Activated CD4-positive, alpha-beta T cell treated with anti-CD3 and anti-CD28 coated beads, Interleukin-2, Interleukin-4, amounts not matched to agents 100 ng/mL and 50 ng/mL, durations not matched to agents 16 hours and 8 hours (primary cell): ENCODE measurements around the gene OPN1MW3.
"Not testable (repeated sequence)": the region's sequence is repeated elsewhere in the genome, so short reads cannot be mapped to it uniquely, and the experiment has no call there.

Source experiments
- DNase-seq: peaks from one replicate; pipeline ENCODE4 v3.0.0-alpha.2; 2020; ENCODE audit warnings: low spot score

Gene OPN1MW3

DNA sequence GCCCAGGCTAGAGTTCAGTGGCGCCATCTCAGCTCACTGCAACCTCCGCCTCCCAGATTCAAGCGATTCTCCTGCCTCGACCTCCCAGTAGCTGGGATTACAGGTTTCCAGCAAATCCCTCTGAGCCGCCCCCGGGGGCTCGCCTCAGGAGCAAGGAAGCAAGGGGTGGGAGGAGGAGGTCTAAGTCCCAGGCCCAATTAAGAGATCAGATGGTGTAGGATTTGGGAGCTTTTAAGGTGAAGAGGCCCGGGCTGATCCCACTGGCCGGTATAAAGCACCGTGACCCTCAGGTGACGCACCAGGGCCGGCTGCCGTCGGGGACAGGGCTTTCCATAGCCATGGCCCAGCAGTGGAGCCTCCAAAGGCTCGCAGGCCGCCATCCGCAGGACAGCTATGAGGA is at the start of gene OPN1MW3:
TSS of gene OPN1MW3 (plus strand) at position 301 of the 400 bp plus-strand sequence. CDS start at position 339, 38 bp downstream.
- not testable (repeated sequence) for DNase-seq

DNA sequence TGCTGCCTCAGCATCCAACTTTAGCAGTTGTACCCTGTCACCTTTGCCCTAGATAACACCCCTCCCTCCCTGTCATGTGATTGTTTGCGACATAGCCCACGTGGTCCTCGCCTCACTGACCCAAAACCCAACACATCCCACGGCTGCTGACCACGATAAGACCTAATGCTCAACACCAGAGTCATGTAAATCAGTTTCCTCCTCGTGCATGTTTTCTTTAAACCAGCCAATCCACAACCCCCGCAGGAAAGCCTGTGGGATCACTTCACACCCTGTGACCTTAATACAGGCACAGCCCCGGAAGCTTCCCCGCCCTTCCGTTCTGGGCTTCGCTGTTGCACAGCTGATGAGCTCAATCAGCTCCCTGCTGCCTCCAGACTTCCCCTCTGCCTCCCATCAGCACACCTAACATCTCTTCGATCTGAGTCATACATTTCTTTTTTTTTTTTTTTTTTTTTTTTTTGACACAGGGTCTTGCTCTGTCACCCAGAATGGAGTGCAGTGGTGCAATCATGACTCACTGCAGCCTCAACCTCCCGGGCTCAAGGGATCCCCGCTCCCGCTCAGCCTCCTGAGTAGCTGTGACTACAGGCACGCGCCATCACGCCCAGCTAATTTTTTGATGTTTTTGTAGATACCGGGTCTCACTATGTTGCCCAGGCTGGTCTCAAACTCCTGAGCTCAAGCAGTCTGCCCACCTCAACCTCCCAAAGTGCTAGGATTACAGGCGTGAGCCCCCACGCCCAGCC is 47.5 kb upstream of the OPN1MW3 start:
- DNase-seq = not testable (repeated sequence)

DNA sequence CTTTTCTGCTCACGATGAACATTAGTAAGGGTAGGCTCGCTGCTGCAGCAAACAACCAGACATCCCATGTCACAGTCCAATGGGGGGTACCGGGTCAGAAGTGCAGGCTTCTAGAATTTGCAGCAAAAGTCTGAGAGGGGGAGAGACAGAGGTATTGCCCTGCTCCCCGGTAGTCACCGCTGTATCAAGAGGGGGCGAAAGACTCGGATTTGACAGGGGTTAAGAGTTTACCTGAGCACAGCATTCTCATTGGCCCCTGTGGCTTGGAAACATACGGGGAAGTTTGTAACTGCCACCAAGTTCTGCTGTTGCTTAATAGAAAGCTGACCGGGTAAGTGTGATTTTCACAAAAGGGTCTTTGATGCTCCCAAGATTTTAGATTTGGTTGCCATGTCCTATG is 46.3 kb upstream of the OPN1MW3 start:
- not testable (repeated sequence) for DNase-seq

DNA sequence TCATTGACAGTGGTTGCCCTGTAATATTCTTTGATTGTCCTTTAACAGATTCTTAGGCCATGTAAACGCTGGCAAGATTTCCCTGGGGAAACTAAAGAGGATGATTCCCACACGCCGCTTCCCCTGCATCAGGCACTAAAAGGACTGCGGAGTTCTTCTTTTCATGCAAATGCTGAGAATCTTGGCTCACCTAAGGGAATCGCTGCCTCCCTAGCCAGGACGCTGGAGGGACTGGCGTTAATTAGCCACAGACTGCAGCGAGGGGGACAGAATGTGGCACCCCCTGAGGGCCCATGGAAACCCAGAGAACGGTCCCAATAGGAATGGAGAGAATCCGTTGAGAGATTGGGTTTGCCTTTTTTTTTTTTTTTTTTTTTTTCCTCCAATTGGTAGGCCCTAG is 45.9 kb upstream of the OPN1MW3 start:
- not testable (repeated sequence) for DNase-seq

DNA sequence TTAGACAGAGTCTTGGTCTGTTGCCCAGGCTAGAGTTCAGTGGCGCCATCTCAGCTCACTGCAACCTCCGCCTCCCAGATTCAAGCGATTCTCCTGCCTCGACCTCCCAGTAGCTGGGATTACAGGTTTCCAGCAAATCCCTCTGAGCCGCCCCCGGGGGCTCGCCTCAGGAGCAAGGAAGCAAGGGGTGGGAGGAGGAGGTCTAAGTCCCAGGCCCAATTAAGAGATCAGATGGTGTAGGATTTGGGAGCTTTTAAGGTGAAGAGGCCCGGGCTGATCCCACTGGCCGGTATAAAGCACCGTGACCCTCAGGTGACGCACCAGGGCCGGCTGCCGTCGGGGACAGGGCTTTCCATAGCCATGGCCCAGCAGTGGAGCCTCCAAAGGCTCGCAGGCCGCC is 37.9 kb upstream of the OPN1MW3 start, which contains the start of gene OPN1MW2:
TSS of gene OPN1MW2 (plus strand) at position 301 of the 400 bp plus-strand sequence. CDS start at position 361, 60 bp downstream.
- not testable (repeated sequence) for DNase-seq

DNA sequence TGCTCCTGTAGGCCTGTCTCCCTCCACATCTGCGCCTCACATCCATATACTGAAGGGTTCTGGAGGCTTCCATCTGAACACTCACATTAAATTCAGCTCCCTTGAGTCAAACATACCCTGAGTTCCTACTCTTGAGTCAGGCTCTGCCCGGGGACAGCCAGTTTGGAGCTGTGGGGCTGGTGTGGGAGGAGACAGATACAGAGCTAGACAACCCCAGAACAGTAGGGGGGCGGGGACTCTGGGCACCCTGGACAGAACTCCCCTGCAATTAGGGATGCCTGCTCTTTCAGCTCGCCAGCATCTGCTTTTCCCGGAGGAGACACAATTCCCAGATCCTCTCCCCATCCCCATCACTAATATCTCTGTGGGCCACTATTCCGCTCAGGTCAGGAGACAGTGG is 32.1 kb upstream of the OPN1MW3 start:
- DNase-seq = not testable (repeated sequence)

DNA sequence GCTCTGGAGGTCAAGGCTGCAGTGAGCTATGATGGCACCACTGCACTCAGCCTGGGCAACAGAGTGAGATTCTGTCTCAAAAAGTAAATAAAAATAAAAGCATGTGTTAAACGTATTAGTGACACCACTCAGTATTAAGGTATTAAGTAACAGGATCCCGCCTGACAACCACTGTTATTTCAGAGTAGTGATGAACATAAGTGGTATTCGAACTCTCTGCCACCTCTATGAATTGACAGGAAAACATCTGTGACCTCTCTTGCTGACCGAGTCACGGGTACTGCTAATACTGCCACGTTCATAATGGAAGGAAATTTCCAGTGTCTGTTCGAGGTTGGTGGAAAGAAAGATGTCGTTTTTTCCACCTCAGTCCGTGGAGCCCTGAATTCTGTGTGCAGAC is 30.7 kb upstream of the OPN1MW3 start:
- DNase-seq = not testable (repeated sequence)

DNA sequence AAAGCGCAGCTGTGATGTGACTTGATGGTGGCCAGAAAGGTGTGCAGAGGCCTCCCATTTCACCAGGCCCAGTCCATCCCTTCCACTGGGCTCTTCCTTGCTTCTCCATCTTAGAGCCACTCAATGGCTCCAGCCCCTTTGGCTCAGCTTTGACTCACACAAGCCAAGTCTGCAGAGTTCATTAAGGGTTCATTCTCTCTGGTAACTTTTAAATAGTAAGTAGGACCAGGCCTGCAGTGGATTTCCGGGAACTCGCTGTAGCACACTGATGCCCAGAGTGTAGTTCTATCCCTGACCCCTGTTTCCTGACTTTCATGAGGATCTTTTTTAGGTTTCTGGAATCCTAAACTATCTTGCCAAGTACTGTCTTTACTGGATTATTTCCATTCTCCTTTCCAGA is 25.9 kb upstream of the OPN1MW3 start:
- DNase-seq = not testable (repeated sequence)

DNA sequence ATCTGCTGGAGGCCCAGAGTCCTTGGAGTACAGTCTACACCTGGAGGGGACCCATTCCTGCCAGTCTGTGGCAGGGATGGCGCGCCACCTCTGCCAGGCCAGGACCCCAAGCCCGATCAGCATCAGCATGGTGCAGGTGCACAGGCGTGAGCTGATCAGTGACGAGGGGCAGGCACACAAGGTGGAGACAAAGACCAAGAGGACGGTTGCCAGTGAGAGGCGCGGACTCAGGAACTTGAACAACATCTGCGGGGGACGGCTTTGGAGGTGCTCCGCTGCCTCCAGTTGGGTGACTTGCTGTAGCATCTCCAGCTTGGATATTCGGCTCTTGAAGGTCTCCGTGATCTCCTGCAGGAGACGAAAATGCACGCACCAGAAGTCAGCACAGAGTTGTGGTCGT is 23.8 kb upstream of the OPN1MW3 start:
- not testable (repeated sequence) for DNase-seq

DNA sequence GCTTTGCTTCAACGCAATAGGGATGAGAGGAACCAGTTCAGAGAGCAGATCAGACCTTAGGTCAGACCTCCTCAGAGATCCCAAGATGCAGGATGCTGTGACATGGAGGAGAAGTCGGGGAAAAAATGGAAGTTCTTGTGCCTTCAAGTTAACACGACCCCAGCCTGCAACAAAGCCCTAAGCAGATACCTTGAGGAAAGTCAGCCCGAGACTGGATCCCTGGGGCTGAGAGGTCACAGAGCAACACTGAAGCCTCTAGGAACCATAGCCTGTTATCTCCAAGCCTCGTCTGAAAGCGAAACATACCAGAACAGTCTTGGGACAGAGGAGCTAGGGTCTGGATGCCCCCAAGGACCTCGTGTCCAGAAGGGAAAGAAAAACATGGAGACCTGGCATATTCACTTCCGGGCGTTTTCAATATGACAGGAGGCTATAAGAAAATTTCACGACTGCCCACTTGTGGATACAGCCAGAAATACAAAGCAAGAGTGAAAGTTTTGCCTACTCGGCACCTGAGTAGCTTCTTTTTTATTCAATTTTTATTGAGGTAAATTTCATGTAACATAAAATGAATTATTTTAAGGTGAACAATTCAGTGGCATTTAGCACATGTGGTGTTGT is 18.3 kb upstream of the OPN1MW3 start:
- DNase-seq = not testable (repeated sequence)

DNA sequence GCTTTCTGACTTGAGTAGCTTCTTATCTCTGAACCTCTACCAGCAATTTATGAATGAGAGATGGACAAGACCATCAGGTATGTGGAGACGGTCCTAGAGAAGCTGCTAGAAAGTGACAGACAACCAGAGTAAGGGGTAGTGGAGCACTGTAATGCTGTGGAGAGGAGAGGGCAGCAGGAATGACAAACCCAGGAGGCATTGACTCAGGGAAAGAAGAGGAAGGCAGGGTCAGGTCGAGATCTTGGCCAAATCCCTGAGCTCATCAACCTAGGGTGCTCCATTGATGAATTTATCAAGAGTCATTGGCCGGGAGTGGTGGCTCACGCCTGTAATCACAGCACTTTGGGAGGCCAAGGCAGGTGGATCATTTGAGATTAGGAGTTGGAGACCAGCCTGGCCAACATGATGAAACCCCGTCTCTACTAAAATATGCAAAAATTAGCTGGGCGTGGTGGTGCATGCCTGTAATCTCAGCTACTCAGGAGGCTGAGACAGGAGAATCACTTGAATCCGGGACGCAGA is 17.3 kb upstream of the OPN1MW3 start:
- DNase-seq = not testable (repeated sequence)

DNA sequence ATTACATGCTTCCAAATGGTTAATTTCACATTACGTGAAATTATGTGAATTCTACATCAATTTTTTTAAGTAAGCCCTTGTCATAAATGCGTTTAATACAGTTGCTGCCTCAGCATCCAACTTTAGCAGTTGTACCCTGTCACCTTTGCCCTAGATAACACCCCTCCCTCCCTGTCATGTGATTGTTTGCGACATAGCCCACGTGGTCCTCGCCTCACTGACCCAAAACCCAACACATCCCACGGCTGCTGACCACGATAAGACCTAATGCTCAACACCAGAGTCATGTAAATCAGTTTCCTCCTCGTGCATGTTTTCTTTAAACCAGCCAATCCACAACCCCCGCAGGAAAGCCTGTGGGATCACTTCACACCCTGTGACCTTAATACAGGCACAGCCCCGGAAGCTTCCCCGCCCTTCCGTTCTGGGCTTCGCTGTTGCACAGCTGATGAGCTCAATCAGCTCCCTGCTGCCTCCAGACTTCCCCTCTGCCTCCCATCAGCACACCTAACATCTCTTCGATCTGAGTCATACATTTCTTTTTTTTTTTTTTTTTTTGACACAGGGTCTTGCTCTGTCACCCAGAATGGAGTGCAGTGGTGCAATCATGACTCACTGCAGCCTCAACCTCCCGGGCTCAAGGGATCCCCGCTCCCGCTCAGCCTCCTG is 9.9 kb upstream of the OPN1MW3 start:
- DNase-seq = not testable (repeated sequence)

DNA sequence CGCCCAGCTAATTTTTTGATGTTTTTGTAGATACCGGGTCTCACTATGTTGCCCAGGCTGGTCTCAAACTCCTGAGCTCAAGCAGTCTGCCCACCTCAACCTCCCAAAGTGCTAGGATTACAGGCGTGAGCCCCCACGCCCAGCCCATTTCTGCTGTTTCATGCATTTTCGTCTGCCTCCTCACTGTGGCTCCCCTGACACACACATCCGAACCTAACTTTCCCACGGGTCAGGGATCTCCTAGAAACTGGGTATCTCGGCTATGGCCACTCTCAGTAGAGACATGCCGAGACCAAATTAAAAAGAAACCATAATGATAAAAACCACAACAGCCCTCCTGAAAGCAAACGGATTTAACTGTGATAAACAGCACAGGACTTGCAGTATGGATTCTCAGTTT is 9.3 kb upstream of the OPN1MW3 start:
- not testable (repeated sequence) for DNase-seq

DNA sequence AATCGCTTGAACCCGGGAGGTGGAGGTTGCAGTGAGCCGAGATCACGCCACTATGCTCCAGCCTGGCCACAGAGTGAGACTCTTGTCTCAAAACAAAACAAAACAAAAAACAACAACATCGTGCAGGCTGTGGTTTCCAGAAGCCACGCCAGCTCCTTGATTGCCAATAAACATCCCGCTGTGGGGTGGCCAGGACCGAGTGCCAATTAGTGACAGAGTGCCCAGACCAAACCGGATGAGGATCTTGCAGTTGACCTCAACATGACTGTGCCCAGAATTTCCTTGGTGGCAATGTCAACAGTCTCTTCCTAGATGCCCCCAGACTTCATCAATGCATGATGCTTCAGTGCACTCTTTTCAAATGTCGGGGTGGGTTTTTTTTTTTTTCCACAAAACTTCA is 1.3 kb downstream of the OPN1MW3 start:
- DNase-seq = not testable (repeated sequence)

DNA sequence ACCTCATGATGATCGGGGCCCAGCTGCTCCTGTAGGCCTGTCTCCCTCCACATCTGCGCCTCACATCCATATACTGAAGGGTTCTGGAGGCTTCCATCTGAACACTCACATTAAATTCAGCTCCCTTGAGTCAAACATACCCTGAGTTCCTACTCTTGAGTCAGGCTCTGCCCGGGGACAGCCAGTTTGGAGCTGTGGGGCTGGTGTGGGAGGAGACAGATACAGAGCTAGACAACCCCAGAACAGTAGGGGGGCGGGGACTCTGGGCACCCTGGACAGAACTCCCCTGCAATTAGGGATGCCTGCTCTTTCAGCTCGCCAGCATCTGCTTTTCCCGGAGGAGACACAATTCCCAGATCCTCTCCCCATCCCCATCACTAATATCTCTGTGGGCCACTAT is 5.7 kb downstream of the OPN1MW3 start:
- DNase-seq = not testable (repeated sequence)

DNA sequence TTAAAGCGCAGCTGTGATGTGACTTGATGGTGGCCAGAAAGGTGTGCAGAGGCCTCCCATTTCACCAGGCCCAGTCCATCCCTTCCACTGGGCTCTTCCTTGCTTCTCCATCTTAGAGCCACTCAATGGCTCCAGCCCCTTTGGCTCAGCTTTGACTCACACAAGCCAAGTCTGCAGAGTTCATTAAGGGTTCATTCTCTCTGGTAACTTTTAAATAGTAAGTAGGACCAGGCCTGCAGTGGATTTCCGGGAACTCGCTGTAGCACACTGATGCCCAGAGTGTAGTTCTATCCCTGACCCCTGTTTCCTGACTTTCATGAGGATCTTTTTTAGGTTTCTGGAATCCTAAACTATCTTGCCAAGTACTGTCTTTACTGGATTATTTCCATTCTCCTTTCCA is 11.9 kb downstream of the OPN1MW3 start:
- DNase-seq = not testable (repeated sequence)

DNA sequence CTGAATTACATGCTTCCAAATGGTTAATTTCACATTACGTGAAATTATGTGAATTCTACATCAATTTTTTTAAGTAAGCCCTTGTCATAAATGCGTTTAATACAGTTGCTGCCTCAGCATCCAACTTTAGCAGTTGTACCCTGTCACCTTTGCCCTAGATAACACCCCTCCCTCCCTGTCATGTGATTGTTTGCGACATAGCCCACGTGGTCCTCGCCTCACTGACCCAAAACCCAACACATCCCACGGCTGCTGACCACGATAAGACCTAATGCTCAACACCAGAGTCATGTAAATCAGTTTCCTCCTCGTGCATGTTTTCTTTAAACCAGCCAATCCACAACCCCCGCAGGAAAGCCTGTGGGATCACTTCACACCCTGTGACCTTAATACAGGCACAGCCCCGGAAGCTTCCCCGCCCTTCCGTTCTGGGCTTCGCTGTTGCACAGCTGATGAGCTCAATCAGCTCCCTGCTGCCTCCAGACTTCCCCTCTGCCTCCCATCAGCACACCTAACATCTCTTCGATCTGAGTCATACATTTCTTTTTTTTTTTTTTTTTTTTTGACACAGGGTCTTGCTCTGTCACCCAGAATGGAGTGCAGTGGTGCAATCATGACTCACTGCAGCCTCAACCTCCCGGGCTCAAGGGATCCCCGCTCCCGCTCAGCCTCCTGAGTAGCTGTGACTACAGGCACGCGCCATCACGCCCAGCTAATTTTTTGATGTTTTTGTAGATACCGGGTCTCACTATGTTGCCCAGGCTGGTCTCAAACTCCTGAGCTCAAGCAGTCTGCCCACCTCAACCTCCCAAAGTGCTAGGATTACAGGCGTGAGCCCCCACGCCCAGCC is 27.3 kb downstream of the OPN1MW3 start:
- DNase-seq = not testable (repeated sequence)

DNA sequence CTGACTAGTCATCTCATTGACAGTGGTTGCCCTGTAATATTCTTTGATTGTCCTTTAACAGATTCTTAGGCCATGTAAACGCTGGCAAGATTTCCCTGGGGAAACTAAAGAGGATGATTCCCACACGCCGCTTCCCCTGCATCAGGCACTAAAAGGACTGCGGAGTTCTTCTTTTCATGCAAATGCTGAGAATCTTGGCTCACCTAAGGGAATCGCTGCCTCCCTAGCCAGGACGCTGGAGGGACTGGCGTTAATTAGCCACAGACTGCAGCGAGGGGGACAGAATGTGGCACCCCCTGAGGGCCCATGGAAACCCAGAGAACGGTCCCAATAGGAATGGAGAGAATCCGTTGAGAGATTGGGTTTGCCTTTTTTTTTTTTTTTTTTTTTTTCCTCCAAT is 29.0 kb downstream of the OPN1MW3 start:
- DNase-seq = not testable (repeated sequence)

DNA sequence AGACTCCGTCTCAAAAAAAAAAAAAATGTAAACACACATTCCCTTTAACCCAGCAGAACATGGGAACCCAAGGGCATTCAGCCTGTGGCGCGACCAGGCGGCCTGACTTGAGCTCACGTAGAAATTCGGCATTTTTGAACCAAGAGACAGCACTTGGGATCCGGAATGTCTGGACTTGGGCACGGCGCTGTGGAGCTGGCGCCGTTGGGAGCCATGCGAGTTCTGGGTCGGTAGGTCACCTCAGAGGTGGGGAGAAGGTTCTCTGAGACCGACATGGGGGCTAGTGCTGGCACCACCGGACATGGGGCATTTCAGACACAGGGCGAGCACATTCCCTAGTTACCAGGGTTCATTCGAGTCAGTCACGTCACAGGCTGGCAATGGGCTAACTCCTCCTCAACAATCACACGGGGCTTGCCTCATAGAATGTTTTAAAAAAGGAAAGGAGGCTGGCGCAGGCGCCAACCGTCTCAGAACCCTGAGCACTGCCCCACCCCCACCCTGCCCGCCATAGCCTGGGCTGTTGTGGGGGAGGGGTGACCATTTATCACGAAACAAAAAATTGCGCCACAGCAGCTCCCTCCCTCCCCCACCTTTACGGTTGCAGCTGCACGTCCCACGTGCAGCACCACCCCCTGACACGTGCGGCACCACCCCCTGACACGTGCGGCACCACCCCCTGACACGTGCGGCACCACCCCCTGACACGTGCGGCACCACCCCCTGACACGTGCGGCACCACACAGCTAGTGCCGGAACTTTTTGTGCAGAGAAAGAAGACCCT is 37.6 kb downstream of the OPN1MW3 start, which contains the start of gene TEX28:
TSS of gene TEX28 (minus strand) at position 334 of the 784 bp plus-strand sequence. CDS start 3,007 bp downstream, outside the sequence.
- DNase-seq = no peak

DNA sequence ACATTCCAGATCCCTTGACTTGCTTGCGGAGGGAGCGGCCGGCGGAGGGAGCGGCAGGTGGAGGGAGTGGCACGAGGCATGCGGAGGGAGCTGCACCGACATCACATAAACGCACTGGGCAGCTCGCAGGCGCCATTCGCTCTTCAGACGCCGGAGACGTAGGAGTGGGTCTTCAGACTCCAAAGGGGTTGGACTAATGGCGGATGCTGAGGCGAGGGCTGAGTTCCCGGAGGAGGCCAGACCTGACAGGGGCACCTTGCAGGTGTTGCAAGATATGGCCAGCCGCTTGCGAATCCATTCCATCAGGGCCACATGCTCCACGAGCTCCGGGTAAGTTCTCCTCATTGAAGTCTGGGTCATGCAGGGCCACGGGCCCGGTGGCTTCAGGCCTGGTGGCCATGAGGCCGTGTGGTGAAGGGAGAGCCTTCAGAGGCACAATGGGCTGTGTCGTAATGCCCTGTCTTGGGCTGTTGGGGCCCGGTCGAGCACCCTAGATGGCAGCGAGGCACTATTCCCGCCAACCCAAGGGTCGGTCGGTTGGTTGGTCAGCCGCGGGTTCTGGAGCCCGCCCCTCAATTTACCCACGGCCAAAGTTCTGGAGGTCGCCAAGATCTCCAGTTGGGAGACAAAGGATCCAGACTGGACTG is 38.4 kb downstream of the OPN1MW3 start, which contains the start of gene TKTL1:
TSS of gene TKTL1 (plus strand) at position 132 of the 647 bp plus-strand sequence. CDS start at position 197, 65 bp downstream.
- no peak for DNase-seq
